Adrenal gland (tissue), 12 donors: Measurements from ENCODE around the gene ZBTB9. TPM values are rescaled to one million over a fixed set of nuclear protein-coding genes. Genes with fewer than 3 reads are reported as not detected.
A peak's percentile ranks its signal among the peaks of the same experiment; 100 is the strongest.

Source experiments
- DNase-seq, 7 donors: peaks; one replicate each; pipeline ENCODE4 v3.0.0-alpha.2; 2019 to 2020
- H3K27ac ChIP-seq, 5 donors: fragments of 200-600 bp; sonication (generic) in 4 of 5; 1 replicate in 3 of 5; 2 replicates in 2 of 5; pipeline versions ENCODE4 v1.5.1 to v1.8.0; 2016 to 2020; ENCODE audit warnings: mild to moderate bottlenecking in 1 of 5
- H3K27me3 ChIP-seq: fragments of 200-600 bp; 2 replicates; pipeline ENCODE4 v1.8.0; 2021
- H3K36me3 ChIP-seq, 2 donors: fragments of 200-600 bp; replicated peaks in 1 of 2; 1 replicate in 1 of 2; 2 replicates in 1 of 2; pipeline versions ENCODE4 v1.5.1 to v1.8.0; 2018 to 2022
- H3K4me1 ChIP-seq, 2 donors: fragments of 200-600 bp; replicated peaks in 1 of 2; 1 replicate in 1 of 2; 2 replicates in 1 of 2; pipeline versions ENCODE4 v1.5.1 to v1.8.0; 2018 to 2021
- H3K4me3 ChIP-seq, 4 donors: fragments of 200-600 bp; sonication (generic) in 3 of 4; one replicate each; pipeline ENCODE4 v1.5.1; 2016 to 2018
- H3K9me3 ChIP-seq, 3 donors: fragments of 200-600 bp; sonication (generic) in 1 of 3; replicated peaks in 1 of 3; 1 replicate in 2 of 3; 2 replicates in 1 of 3; pipeline versions ENCODE4 v1.5.1 to v1.8.0; 2016 to 2021
- POLR2A ChIP-seq, 2 donors: fragments of 450-650 bp; IDR thresholded peaks; one replicate each; pipeline ENCODE4 v1.6.1; 2017; ENCODE audit warnings: antibody characterized with exemption in 2 of 2, mild to moderate bottlenecking in 2 of 2, moderate library complexity in 1 of 2
- WGBS, 4 donors: extraction: QIAGEN DNeasy Blood & Tissue Kit in 2 of 4; methylation state at CpG; one replicate each; pipeline versions ENCODE4 v1.1.5 to v1.1.7; 2013 to 2017; 5-methylcytosine and 5-hydroxymethylcytosine counted together
- intact Hi-C, 2 donors: fragments of 100-400 bp; cut with DNase I; formaldehyde crosslinking; loops; one replicate each; pipeline versions ENCODE4 v1.14.1 to v1.15.0; 2022 to 2023
- polyA plus RNA-seq, 3 donors: library from polyadenylated mRNA; stranded (reverse); fragments of 200-250 nt in 2 of 3; fragments of 350-450 nt in 1 of 3; fragmentation: Illumina TruSeq in 1 of 3; extraction: RNeasy Lipid Tissue Mini Kit (QIAGEN cat#74804) in 1 of 3; gene quantifications; one replicate each; pipeline ENCODE4 v1.2.3, GENCODE V29; 2013 to 2014
- total RNA-seq, 9 donors: library from RNA; depleted of rRNA in 4 of 9; stranded (reverse); fragments of >200 nt in 4 of 9; fragments of 120-200 nt in 1 of 9; fragmentation: NEBNext Ultra II Directional in 1 of 9; extraction: Animal tissue kit (Norgen Biotek cat#: 25700) in 1 of 9; gene quantifications; one replicate each; pipeline versions ENCODE4 v1.1.0 to v1.2.4, GENCODE V29; 2013 to 2023
- TF ChIP-seq, protein P1 (sequence below), 6 experiments: fragments of 450-650 bp in 4 of 6; fragments of 200-600 bp in 2 of 6; sonication (generic) in 1 of 6; IDR thresholded peaks; 1 replicate in 5 of 6; 2 replicates in 1 of 6; pipeline versions ENCODE4 v1.5.1 to v1.8.0; 2016 to 2021; ENCODE audit warnings: antibody characterized with exemption in 6 of 6, mild to moderate bottlenecking in 2 of 6, moderate library complexity in 1 of 6
- donor health status: healthy with polysubstance abuse.
- donor health status: Bipolar disorder and iron deficiency.
- donor health status: DM: yes; HTN: yes; CAD: no.
- donor health status: DM: no; HTN: no; CAD: no.
- donor health status: DM: no; HTN: no; CAD: no.
- donor health status: DM: yes; HTN: yes; CAD: no.

ZBTB9 gene
- total and polyA plus RNA-seq, 12 donors = 2.3 to 11.2 (median 6.7) TPM

DNA sequence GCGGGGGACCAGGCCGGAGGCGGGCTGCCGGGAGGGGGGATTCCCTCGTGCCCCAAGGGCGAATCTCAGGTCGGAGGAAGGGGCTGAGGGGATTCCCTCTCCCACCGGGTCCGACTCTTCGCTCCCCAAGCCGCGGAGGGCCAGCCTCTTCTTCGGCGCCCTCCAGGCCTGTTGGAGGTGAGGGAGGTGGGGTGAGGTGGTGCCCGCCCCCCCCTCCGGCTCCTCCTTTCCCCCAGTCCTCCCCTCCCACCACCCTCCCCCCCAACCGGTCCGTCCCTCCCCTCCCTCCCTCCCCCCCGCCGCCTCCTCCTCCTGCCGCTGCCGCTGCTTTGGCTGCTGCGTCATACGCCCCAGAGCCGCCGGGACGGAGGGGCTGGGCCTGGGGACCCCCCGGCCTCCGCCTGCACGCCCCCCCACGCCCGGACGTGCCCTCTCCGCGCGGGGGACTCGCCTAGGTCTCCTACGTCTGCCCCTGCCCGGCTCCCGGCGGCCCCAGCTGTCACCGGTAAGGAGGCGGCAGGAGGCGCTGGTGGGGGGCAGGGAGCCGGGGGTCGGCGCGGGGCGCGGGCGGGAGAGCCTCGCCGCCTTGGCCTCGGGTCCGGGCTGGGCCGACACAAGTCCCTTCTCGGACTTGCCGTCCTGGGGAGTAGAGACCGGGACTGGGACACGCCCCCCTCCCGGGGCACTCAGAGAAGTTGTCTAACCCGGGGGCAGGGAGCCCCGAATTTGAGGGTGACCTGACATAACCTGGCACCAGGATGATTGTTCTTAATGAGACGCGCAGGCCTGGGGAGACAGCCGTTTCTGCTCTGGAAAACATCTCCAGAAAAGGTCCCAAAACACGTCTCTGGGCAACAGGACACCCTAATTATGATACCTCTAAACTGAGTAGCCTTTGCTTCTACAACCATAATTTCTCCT lies 43.4 kb upstream of the ZBTB9 start, which contains the start of gene PHF1:
TSS of gene PHF1 (plus strand) at position 304 of the 921 bp plus-strand sequence. CDS start 1,250 bp downstream, outside the sequence.
- no peaks in the 10 kb centered on the region for H3K9me3 ChIP-seq
- H3K36me3 ChIP-seq = peaks cover 0 to 40% of the 10 kb centered on the region in 2 donors
- 0 to 2% (median 1%) methylated on average over 15 to 65 of the region's 67 CpGs for WGBS, 4 donors
- DNase-seq = peak in 4 of 7 donors; percentile 76 to 86 (median 84)
- peaks cover 7 to 27% of the 10 kb centered on the region in 2 donors for H3K4me1 ChIP-seq
- no peaks in the 10 kb centered on the region for H3K27me3 ChIP-seq
- intact Hi-C loops = loop anchor here in 1 of 2 donors (10.0 kb wide), 1 partner anchor 1676 kb away; the partner anchor contains the start of gene CLIC1
- TF ChIP-seq, protein P1, sequence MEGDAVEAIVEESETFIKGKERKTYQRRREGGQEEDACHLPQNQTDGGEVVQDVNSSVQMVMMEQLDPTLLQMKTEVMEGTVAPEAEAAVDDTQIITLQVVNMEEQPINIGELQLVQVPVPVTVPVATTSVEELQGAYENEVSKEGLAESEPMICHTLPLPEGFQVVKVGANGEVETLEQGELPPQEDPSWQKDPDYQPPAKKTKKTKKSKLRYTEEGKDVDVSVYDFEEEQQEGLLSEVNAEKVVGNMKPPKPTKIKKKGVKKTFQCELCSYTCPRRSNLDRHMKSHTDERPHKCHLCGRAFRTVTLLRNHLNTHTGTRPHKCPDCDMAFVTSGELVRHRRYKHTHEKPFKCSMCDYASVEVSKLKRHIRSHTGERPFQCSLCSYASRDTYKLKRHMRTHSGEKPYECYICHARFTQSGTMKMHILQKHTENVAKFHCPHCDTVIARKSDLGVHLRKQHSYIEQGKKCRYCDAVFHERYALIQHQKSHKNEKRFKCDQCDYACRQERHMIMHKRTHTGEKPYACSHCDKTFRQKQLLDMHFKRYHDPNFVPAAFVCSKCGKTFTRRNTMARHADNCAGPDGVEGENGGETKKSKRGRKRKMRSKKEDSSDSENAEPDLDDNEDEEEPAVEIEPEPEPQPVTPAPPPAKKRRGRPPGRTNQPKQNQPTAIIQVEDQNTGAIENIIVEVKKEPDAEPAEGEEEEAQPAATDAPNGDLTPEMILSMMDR (IDR thresholded peaks at IDR 0.05) = no peak
- peak; percentile 44 to 64 for TF ChIP-seq POLR2A (IDR thresholded peaks at IDR 0.05)
- H3K27ac ChIP-seq = peak within 1 kb of the TSS; percentile 74 to 100 (median 95)
- peak within 1 kb of the TSS; percentile 7 to 99 (median 92) for H3K4me3 ChIP-seq

DNA sequence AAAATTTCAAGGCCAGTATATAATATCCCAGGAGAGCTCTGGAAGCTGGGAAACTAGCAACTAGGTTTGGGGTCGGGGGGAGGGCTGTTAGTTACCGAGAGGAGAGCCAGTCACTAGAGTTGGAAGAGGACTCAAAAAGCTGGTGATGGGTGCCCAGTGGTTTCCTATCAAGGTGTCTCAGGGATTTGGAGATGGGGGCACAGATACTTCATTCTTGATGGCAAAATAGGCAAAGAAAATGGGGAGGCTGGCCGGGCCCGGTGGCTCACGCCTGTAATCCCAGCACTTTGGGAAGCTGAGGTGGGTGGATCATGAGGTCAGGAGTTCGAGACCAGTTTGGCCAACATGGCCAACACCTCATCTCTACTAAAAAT lies 42.8 kb upstream of the ZBTB9 start:
- peaks cover 8 to 33% of the 10 kb centered on the region in 2 donors for H3K4me1 ChIP-seq
- intact Hi-C loops = loop anchor here in 1 of 2 donors (10.0 kb wide), 1 partner anchor 1677 kb away; the partner anchor contains the start of gene CLIC1

DNA sequence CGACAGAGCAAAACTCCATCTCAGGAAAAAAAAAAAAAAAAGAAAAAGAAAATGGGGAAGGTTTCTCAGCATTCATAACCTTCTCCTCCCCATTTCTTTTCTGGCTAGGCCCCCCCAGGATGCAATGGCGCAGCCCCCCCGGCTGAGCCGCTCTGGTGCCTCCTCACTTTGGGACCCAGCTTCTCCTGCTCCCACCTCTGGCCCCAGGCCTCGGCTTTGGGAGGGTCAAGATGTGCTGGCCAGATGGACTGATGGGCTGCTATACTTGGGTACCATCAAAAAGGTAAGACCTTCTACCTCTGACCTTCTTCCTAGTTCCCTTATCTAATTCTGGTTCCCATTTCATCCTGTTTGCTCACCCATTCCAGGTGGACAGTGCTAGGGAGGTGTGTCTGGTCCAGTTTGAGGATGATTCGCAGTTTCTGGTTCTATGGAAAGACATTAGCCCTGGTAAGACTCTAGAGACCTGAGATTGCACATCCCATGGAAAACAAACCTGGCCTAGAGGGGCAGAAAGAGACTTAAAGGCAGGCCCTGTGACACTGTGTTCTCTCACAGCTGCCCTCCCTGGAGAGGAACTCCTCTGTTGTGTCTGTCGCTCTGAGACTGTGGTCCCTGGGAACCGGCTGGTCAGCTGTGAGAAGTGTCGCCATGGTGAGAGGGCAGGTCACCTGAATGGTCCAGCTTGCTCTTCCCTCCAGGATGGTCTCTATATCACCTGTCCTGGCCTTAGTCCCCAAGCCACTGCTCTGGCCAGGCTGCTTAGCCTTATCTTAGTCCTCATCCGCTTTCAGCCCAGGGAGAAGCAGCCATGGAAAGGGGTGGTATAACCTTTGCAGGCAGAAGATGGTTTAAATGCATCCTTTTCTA lies 42.0 kb upstream of the ZBTB9 start:
- intact Hi-C loops = loop anchor here in 1 of 2 donors (10.0 kb wide), 1 partner anchor 1678 kb away; the partner anchor contains the start of gene CLIC1
- Histone ChIP-seq H3K36me3 (peaks cover 0 to 44% of the 10 kb centered on the region in 2 donors), H3K9me3 (no peaks in the 10 kb centered on the region), H3K27ac (peak overlapping the region in 2 of 5 donors; percentile 98 to 100), H3K27me3 (no peaks in the 10 kb centered on the region), H3K4me3 (no peak overlapping the region), H3K4me1 (peaks cover 16 to 41% of the 10 kb centered on the region in 2 donors)
- no peak for TF ChIP-seq POLR2A (IDR thresholded peaks at IDR 0.05)
- TF ChIP-seq, protein P1 (IDR thresholded peaks at IDR 0.05) = no peak
- DNase-seq = peak in 1 of 7 donors; percentile 54
- 86 to 93% (median 90%) methylated on average over 7 to 10 of the region's 10 CpGs for WGBS, 4 donors

More for the DNA sequence above, 42.8 kb upstream of the ZBTB9 start:
- TF ChIP-seq, protein P1 (IDR thresholded peaks at IDR 0.05) = no peak
- no peak for TF ChIP-seq POLR2A (IDR thresholded peaks at IDR 0.05)
- Histone ChIP-seq H3K36me3 (peaks cover 0 to 44% of the 10 kb centered on the region in 2 donors), H3K9me3 (no peaks in the 10 kb centered on the region), H3K27me3 (no peaks in the 10 kb centered on the region), H3K4me3 (peak overlapping the region; percentile 7 to 99 (median 92)), H3K27ac (peak overlapping the region in 4 of 5 donors; percentile 93 to 100 (median 96))
- WGBS, 4 donors = 53 to 64% (median 60%) methylated on average over 6 of the region's 6 CpGs
- DNase-seq = no peak
